Panc1 (cell line): ENCODE measurements around the gene ACOT13. TPM values are rescaled to one million over a fixed set of nuclear protein-coding genes. Genes with fewer than 3 reads are reported as not detected.
"Not testable (repeated sequence)": the region's sequence is repeated elsewhere in the genome, so short reads cannot be mapped to it uniquely, and the experiment has no call there.

Experiments
- ATAC-seq: fragments of 200-7000 bp; cut with Tn5 transposase; 2 replicates; pipeline ENCODE4 v1.9.1; 2020; ENCODE audit warnings: mild to moderate bottlenecking, moderate library complexity
- BruUV-seq: library from RNA; stranded (reverse); fragments of 400-500 nt; replicated peaks from 2 replicates; lab custom pipeline; 2021; lab: Mats Ljungman, UMichigan
- CTCF ChIA-PET: fragments of 300-600 bp; sonication (Branson Sonifier 250); formaldehyde crosslinking; loops from one replicate; lab custom pipeline; 2022; ENCODE audit warnings: antibody characterized with exemption; lab: Charles Lee
- POLR2A ChIA-PET: fragments of 300-600 bp; sonication (Branson Sonifier 250); formaldehyde crosslinking; loops from one replicate; lab custom pipeline; 2022; ENCODE audit warnings: antibody characterized with exemption; lab: Charles Lee
- DNase-seq: peaks from one replicate; pipeline ENCODE4 v3.0.0-alpha.2; 2010; ENCODE audit warnings: low read depth, low spot score
- H3K27ac ChIP-seq: 2 replicates; pipeline ENCODE4 v1.5.1; 2011; ENCODE audit warnings: mild to moderate bottlenecking, low read length, inconsistent platforms
- H3K27me3 ChIP-seq: fragments of 200-500 bp; sonication (Bioruptor generic); 2 replicates; pipeline ENCODE4 v1.6.0; 2014; ENCODE audit warnings: low read length, inconsistent platforms; ENCODE audit not compliant: control insufficient read depth, insufficient read depth
- H3K36me3 ChIP-seq: fragments of 200-500 bp; sonication (Bioruptor generic); 2 replicates; pipeline ENCODE4 v1.5.1; 2014; ENCODE audit warnings: inconsistent platforms, mild to moderate bottlenecking, low read length, moderate library complexity; ENCODE audit not compliant: control insufficient read depth, insufficient read depth
- H3K4me1 ChIP-seq: 2 replicates; pipeline ENCODE4 v1.5.1; 2011; ENCODE audit warnings: inconsistent platforms, mild to moderate bottlenecking, low read length, moderate library complexity; ENCODE audit not compliant: control insufficient read depth, insufficient read depth
- H3K4me3 ChIP-seq, 2 experiments: 2 replicates each; pipeline ENCODE4 v1.5.1; 2011 to 2012; ENCODE audit warnings: low read depth in 2 of 2, low read length in 2 of 2, mild to moderate bottlenecking in 2 of 2, inconsistent platforms in 1 of 2, moderate library complexity in 1 of 2
- H3K9me3 ChIP-seq: fragments of 200-500 bp; sonication (Bioruptor generic); 2 replicates; pipeline ENCODE4 v1.5.1; 2014; ENCODE audit warnings: low read depth, mild to moderate bottlenecking, inconsistent platforms, low read length, moderate library complexity; ENCODE audit not compliant: control insufficient read depth, insufficient read depth
- CTCF ChIP-seq: fragments of 450-650 bp; IDR thresholded peaks from 2 replicates; pipeline ENCODE4 v1.5.1; 2017; ENCODE audit warnings: mild to moderate bottlenecking
- POLR2AphosphoS5 ChIP-seq: IDR thresholded peaks from 2 replicates; pipeline ENCODE4 v1.6.1; 2012; ENCODE audit warnings: mild to moderate bottlenecking, low read depth, low read length, moderate library complexity
- REST ChIP-seq, 2 experiments: IDR thresholded peaks; 2 replicates each; pipeline ENCODE4 v1.6.1; 2011 to 2012; ENCODE audit warnings: low read depth in 2 of 2, control low read depth in 1 of 2, low read length in 1 of 2, mild to moderate bottlenecking in 1 of 2, moderate library complexity in 1 of 2; ENCODE audit not compliant: insufficient read depth in 1 of 2
- SIN3A ChIP-seq: IDR thresholded peaks from 2 replicates; pipeline ENCODE4 v1.6.1; 2012; ENCODE audit warnings: low read depth, mild to moderate bottlenecking, low read length, moderate library complexity, borderline replicate concordance; ENCODE audit not compliant: insufficient read depth
- TCF7L2 ChIP-seq: IDR thresholded peaks from 2 replicates; pipeline ENCODE4 v1.6.1; 2011; ENCODE audit warnings: mild to moderate bottlenecking, low read depth, low read length, inconsistent platforms
- in situ Hi-C: cut with HindIII; loops from 2 replicates; pipeline ENCODE4 v1.10.0; 2016; ENCODE audit warnings: low sequenced_read_pairs, low pct_unique_long_range_greater_than_20kb
- intact Hi-C: fragments of 100-400 bp; cut with micrococcal nuclease; formaldehyde crosslinking; loops from one replicate; pipeline ENCODE4 v1.10.0; 2022; ENCODE audit not compliant: unreplicated experiment
- total RNA-seq: library from RNA; stranded (reverse); gene quantifications from one replicate; pipeline ENCODE4 v1.2.1, GENCODE V29; 2021; ENCODE audit not compliant: unreplicated experiment

The ACOT13 gene
- total RNA-seq, 1 experiment from 2014 or later: 31.6 TPM

GRCh38 chr6:24668997-24669361 is 2.1 kb downstream of the ACOT13 start:
- Histone ChIP-seq H3K27me3 (no peaks in the 10 kb centered on the region), H3K27ac (peak overlapping the region; percentile 69), H3K4me3 (peak overlapping the region; percentile 99 to 100), H3K4me1 (peaks cover 11% of the 10 kb centered on the region), H3K9me3 (peaks cover 6% of the 10 kb centered on the region; the same call in 1 of the 2 replicates), H3K36me3 (peaks cover 11% of the 10 kb centered on the region)
- no TSS peak for BruUV-seq
- ChIA-PET CTCF (interaction anchor here (0.5 kb wide), 1 partner anchor 84 kb away, joined by 4 read pairs; no protein-coding TSS in a partner anchor), POLR2A (no interaction called here)
- TF ChIP-seq POLR2AphosphoS5 (no peak), TCF7L2 (no peak), REST (IDR thresholded peaks at IDR 0.05; ENCODE audit: insufficient read depth in 1 of 2, low read depth in 2 of 2, low read length in 1 of 2) (no peak), SIN3A (no peak), CTCF (no peak)
- intact Hi-C loops (no loop called here), in situ Hi-C loops (no loop called here)
- no peak for DNase-seq
- ATAC-seq: no peak

GRCh38 chr6:24670492-24670891 is 3.6 kb downstream of the ACOT13 start:
- H3K4me3 ChIP-seq, POLR2A ChIA-PET, BruUV-seq: not testable (repeated sequence)

GRCh38 chr6:24671077-24671476 is 4.2 kb downstream of the ACOT13 start:
- H3K9me3 ChIP-seq, BruUV-seq, intact Hi-C loops, POLR2A ChIA-PET, H3K27me3 ChIP-seq, CTCF ChIA-PET, H3K36me3 ChIP-seq, H3K27ac ChIP-seq, H3K4me1 ChIP-seq, in situ Hi-C loops, H3K4me3 ChIP-seq, ATAC-seq, DNase-seq: not testable (repeated sequence)

More at GRCh38 chr6:24670492-24670891, 3.6 kb downstream of the ACOT13 start:
- H3K36me3 ChIP-seq, in situ Hi-C loops, CTCF ChIA-PET, intact Hi-C loops, H3K9me3 ChIP-seq, H3K27ac ChIP-seq, H3K4me1 ChIP-seq, DNase-seq, ATAC-seq, H3K27me3 ChIP-seq: not testable (repeated sequence)
